ENCODE results near the gene PGA5.

- TF ChIP-seq, protein P1, sequence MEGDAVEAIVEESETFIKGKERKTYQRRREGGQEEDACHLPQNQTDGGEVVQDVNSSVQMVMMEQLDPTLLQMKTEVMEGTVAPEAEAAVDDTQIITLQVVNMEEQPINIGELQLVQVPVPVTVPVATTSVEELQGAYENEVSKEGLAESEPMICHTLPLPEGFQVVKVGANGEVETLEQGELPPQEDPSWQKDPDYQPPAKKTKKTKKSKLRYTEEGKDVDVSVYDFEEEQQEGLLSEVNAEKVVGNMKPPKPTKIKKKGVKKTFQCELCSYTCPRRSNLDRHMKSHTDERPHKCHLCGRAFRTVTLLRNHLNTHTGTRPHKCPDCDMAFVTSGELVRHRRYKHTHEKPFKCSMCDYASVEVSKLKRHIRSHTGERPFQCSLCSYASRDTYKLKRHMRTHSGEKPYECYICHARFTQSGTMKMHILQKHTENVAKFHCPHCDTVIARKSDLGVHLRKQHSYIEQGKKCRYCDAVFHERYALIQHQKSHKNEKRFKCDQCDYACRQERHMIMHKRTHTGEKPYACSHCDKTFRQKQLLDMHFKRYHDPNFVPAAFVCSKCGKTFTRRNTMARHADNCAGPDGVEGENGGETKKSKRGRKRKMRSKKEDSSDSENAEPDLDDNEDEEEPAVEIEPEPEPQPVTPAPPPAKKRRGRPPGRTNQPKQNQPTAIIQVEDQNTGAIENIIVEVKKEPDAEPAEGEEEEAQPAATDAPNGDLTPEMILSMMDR (IDR thresholded peaks at IDR 0.05), result no peak
- TF ChIP-seq EP300 (IDR thresholded peaks at IDR 0.05), result no peak
- TF ChIP-seq POLR2AphosphoS5 (IDR thresholded peaks at IDR 0.05), result no peak
- no peak for TF ChIP-seq POLR2A (IDR thresholded peaks at IDR 0.05)
Observed at GRCh38 chr11:61198948-61199523, 41.9 kb upstream of the PGA5 start.
